ENCODE results near the gene PRDM16. TPM values are rescaled to one million over a fixed set of nuclear protein-coding genes. Genes with fewer than 3 reads are reported as not detected.

Gene PRDM16
- polyA plus RNA-seq, 1 donor from 2014 or later = 0.21 TPM

DNA sequence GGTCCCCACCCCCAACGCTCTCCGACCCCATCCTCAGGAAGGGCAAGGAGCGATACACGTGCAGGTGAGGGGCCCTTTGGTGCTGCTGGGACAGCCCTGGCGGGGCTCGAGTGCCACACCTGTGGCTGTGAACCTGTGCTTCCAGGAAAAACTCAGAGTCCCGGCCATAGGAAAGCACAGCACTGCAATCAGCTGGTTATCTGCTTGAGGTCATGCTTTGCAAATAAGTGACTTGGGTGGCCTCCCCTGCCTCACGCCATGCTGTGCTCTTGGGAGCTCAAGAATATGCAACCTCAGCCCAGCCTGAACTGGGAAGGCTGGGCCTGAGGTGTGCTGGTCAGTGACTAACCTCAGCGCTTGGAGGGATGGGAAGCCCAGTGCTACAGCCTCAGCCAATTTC lies 348.9 kb downstream of the PRDM16 start:
- H3F3A ChIP-seq (ENCODE audit: insufficient read depth, low read length, poor library complexity, severe bottlenecking) = no peaks in the 10 kb centered on the region
- no peaks in the 10 kb centered on the region for H3K9me2 ChIP-seq (ENCODE audit: insufficient read depth, low read length)
- no peaks in the 10 kb centered on the region for H4K20me1 ChIP-seq (ENCODE audit: insufficient read depth)
- peaks cover 5% of the 10 kb centered on the region for H3K9me3 ChIP-seq (ENCODE audit: low read length)
- no peak overlapping the region for H3K4me2 ChIP-seq (ENCODE audit: low read length)
- H3K4me3 ChIP-seq (ENCODE audit: low read length) = no peak overlapping the region
- no peak overlapping the region for H3K27ac ChIP-seq (ENCODE audit: low read length)
- no peaks in the 10 kb centered on the region for H3K79me2 ChIP-seq (replicated peaks; ENCODE audit: insufficient read depth, low read length)
- H3K36me3 ChIP-seq (ENCODE audit: insufficient read depth, low read length) = no peaks in the 10 kb centered on the region
- no peaks in the 10 kb centered on the region for H3K27me3 ChIP-seq (ENCODE audit: insufficient read depth, low read depth, low read length)
- no peak overlapping the region for H2AFZ ChIP-seq (ENCODE audit: low read depth, low read length)
- TF ChIP-seq MXI1 (conservative IDR thresholded peaks at IDR 0.05; ENCODE audit: poor library complexity, severe bottlenecking) (no peak), EP300 (conservative IDR thresholded peaks at IDR 0.05; ENCODE audit: poor library complexity, severe bottlenecking) (no peak), TAF1 (IDR thresholded peaks at IDR 0.05; ENCODE audit: low read depth) (no peak)
- no peak overlapping the region for H3K9ac ChIP-seq (ENCODE audit: low read length)

DNA sequence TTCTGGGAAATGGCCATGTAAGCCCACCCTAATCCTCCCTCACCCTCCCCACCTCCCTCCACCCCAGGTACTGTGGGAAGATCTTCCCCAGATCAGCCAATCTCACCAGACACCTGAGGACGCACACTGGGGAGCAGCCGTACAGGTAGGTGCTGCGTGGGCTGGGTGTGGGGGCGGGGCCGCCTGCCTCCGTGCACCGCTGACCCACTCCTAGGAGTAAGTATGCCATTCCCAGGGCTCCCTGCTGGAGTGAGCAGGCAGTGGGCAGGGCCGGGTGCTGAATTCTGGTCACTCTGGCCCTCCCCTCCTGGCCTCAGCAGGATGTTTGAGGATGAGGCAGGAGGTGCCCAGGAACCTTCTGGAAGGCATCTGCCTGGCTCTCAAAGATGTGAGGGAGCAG lies 349.6 kb downstream of the PRDM16 start:
- H3K36me3 ChIP-seq (ENCODE audit: insufficient read depth, low read length) = no peaks in the 10 kb centered on the region
- TF ChIP-seq, protein P1, sequence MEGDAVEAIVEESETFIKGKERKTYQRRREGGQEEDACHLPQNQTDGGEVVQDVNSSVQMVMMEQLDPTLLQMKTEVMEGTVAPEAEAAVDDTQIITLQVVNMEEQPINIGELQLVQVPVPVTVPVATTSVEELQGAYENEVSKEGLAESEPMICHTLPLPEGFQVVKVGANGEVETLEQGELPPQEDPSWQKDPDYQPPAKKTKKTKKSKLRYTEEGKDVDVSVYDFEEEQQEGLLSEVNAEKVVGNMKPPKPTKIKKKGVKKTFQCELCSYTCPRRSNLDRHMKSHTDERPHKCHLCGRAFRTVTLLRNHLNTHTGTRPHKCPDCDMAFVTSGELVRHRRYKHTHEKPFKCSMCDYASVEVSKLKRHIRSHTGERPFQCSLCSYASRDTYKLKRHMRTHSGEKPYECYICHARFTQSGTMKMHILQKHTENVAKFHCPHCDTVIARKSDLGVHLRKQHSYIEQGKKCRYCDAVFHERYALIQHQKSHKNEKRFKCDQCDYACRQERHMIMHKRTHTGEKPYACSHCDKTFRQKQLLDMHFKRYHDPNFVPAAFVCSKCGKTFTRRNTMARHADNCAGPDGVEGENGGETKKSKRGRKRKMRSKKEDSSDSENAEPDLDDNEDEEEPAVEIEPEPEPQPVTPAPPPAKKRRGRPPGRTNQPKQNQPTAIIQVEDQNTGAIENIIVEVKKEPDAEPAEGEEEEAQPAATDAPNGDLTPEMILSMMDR (IDR thresholded peaks at IDR 0.05; ENCODE audit: poor library complexity, severe bottlenecking) = no peak
- TF ChIP-seq EZH2 (IDR thresholded peaks at IDR 0.05; ENCODE audit: borderline replicate concordance, insufficient read depth, low read length, poor library complexity, severe bottlenecking) (no peak), POLR2AphosphoS5 (IDR thresholded peaks at IDR 0.05) (no peak), RAD21 (conservative IDR thresholded peaks at IDR 0.05) (no peak)
- H3K4me3 ChIP-seq (ENCODE audit: low read length) = no peak overlapping the region
- no peaks in the 10 kb centered on the region for H3K27me3 ChIP-seq (ENCODE audit: insufficient read depth, low read depth, low read length)
- H3K9me2 ChIP-seq (ENCODE audit: insufficient read depth, low read length) = no peaks in the 10 kb centered on the region
- no peak overlapping the region for H3K9ac ChIP-seq (ENCODE audit: low read length)
- H3K79me2 ChIP-seq (replicated peaks; ENCODE audit: insufficient read depth, low read length) = no peaks in the 10 kb centered on the region
- no peaks in the 10 kb centered on the region for H3F3A ChIP-seq (ENCODE audit: insufficient read depth, low read length, poor library complexity, severe bottlenecking)
- no peak overlapping the region for H3K4me2 ChIP-seq (ENCODE audit: low read length)
- H3K9me3 ChIP-seq (ENCODE audit: low read length) = peaks cover 5% of the 10 kb centered on the region
- H4K20me1 ChIP-seq (ENCODE audit: insufficient read depth) = no peaks in the 10 kb centered on the region
- H2AFZ ChIP-seq (ENCODE audit: low read depth, low read length) = no peak overlapping the region
- no peak overlapping the region for H3K27ac ChIP-seq (ENCODE audit: low read length)

DNA sequence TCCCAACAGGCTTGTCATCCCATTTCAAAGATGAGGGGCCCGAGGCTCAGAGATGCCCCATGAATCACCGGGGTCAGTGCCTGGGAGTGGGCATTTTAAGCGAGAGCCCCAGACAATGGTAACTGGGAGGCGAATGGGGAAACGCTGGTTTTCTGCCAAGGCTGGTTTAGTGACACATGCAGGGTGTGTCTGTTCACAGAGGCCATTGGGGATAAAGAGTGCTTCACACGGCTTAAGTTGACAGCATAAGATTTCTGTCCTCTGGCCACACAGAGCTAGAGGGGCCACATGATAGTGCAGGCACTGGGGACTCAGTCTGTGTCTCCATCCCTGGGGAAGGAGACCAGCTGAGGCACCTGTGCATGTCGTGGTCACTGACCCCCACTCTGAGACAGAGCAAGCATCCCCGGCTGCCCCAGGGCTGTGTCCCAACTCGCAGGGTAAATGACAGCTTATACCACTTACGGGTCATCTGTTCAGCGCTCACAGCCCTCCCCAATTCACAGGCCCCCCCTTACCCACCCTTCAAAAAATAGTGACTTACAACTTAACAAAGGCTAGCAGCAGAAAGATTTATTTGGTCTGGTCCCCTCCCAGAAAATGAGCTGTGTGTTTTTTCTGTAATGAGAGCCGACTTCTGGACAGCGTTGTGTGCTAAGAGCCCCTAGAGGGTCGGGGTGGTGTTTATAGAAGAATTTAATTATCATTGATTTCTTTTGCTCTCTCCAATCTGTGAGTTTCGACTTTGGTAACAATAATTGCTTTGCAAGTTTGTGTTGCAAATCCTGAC lies 350.6 kb downstream of the PRDM16 start:
- H4K20me1 ChIP-seq (ENCODE audit: insufficient read depth) = no peaks in the 10 kb centered on the region
- H3K79me2 ChIP-seq (replicated peaks; ENCODE audit: insufficient read depth, low read length) = no peaks in the 10 kb centered on the region
- no peak overlapping the region for H3K27ac ChIP-seq (ENCODE audit: low read length)
- H2AFZ ChIP-seq (ENCODE audit: low read depth, low read length) = no peak overlapping the region
- H3K9me2 ChIP-seq (ENCODE audit: insufficient read depth, low read length) = no peaks in the 10 kb centered on the region
- no peak overlapping the region for H3K4me3 ChIP-seq (ENCODE audit: low read length)
- no peak overlapping the region for H3K4me2 ChIP-seq (ENCODE audit: low read length)
- no peaks in the 10 kb centered on the region for H3K27me3 ChIP-seq (ENCODE audit: insufficient read depth, low read depth, low read length)
- TF ChIP-seq TAF1 (IDR thresholded peaks at IDR 0.05; ENCODE audit: low read depth) (no peak), POLR2AphosphoS5 (IDR thresholded peaks at IDR 0.05) (no peak), EP300 (conservative IDR thresholded peaks at IDR 0.05; ENCODE audit: poor library complexity, severe bottlenecking) (no peak), RAD21 (conservative IDR thresholded peaks at IDR 0.05) (no peak), MXI1 (conservative IDR thresholded peaks at IDR 0.05; ENCODE audit: poor library complexity, severe bottlenecking) (no peak), SMC3 (conservative IDR thresholded peaks at IDR 0.05; ENCODE audit: poor library complexity) (no peak)
- TF ChIP-seq, protein P1 (IDR thresholded peaks at IDR 0.05; ENCODE audit: poor library complexity, severe bottlenecking) = no peak
- H3K9me3 ChIP-seq (ENCODE audit: low read length) = peaks cover 5% of the 10 kb centered on the region
- no peaks in the 10 kb centered on the region for H3F3A ChIP-seq (ENCODE audit: insufficient read depth, low read length, poor library complexity, severe bottlenecking)
- H3K9ac ChIP-seq (ENCODE audit: low read length) = no peak overlapping the region
- H3K36me3 ChIP-seq (ENCODE audit: insufficient read depth, low read length) = no peaks in the 10 kb centered on the region

Measured in neural cell (in vitro differentiated cells).